Fibroblast of lung (primary cell): ENCODE data around the gene LENG9.

ENCODE experiments used
- EZH2 ChIP-seq: IDR thresholded peaks from 2 replicates; pipeline ENCODE4 v1.5.1; 2012; ENCODE audit warnings: low read length, control low read depth, mild to moderate bottlenecking; ENCODE audit errors: missing control alignments
- TF ChIP-seq, protein P1 (sequence below), 2 donors: IDR thresholded peaks in 1 of 2; conservative IDR thresholded peaks in 1 of 2; 1 replicate in 1 of 2; 2 replicates in 1 of 2; pipeline ENCODE4 v1.5.1; 2011 to 2012; ENCODE audit warnings: low read length in 2 of 2, control low read depth in 1 of 2, inconsistent platforms in 1 of 2, low read depth in 1 of 2, mild to moderate bottlenecking in 1 of 2

DNA sequence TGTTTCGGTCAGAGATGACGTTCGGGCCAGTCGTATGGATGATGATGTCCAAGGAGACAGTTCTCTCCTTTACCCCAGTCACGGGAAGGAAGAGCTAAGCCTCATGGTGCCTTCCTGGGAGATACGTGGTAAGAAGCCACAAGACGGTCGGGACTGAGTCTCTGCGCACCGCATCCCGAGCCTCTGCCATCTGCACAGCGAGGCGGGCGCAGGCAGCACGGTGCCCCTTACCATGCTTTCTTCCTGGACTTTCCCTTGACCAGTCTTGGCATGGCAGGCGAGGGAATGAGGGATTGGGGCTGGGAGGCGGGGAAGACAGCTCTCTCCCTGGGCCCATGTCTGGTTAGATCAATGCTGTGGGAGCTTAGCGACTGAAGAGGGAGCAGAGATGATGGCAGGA lies 29.0 kb upstream of the LENG9 start:
- TF ChIP-seq, protein P1, sequence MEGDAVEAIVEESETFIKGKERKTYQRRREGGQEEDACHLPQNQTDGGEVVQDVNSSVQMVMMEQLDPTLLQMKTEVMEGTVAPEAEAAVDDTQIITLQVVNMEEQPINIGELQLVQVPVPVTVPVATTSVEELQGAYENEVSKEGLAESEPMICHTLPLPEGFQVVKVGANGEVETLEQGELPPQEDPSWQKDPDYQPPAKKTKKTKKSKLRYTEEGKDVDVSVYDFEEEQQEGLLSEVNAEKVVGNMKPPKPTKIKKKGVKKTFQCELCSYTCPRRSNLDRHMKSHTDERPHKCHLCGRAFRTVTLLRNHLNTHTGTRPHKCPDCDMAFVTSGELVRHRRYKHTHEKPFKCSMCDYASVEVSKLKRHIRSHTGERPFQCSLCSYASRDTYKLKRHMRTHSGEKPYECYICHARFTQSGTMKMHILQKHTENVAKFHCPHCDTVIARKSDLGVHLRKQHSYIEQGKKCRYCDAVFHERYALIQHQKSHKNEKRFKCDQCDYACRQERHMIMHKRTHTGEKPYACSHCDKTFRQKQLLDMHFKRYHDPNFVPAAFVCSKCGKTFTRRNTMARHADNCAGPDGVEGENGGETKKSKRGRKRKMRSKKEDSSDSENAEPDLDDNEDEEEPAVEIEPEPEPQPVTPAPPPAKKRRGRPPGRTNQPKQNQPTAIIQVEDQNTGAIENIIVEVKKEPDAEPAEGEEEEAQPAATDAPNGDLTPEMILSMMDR (conservative IDR thresholded peaks at IDR 0.05 in 1 of 2, IDR thresholded peaks at IDR 0.05 in 1 of 2; ENCODE audit: low read depth in 1 of 2, low read length in 2 of 2) = no peak
- TF ChIP-seq EZH2 = no peak
